AG04450 (cell line): ENCODE measurements around the gene SART1. TPM values are rescaled to one million over a fixed set of nuclear protein-coding genes. Genes with fewer than 3 reads are reported as not detected.

ENCODE experiments used
- CTCF ChIA-PET: fragments of 300-600, 350-600 bp; formaldehyde crosslinking; extraction: SDS; loops from one replicate; lab custom pipeline; 2022; ENCODE audit warnings: antibody characterized with exemption, inconsistent platforms; lab: Charles Lee
- POLR2A ChIA-PET: fragments of 350-600 bp; formaldehyde crosslinking; extraction: SDS; loops from one replicate; lab custom pipeline; 2021; ENCODE audit warnings: antibody characterized with exemption, inconsistent platforms; lab: Yijun Ruan, JAX
- DNase-seq: peaks from one replicate; pipeline ENCODE4 v3.0.0-alpha.2; 2011; ENCODE audit warnings: low read depth, low spot score
- H3K27ac ChIP-seq: one replicate; pipeline ENCODE4 v1.5.1; 2012; ENCODE audit warnings: low read depth, low read length, control low read depth
- H3K27me3 ChIP-seq: one replicate; pipeline ENCODE4 v1.6.0; 2012; ENCODE audit warnings: low read length; ENCODE audit not compliant: control insufficient read depth, insufficient read depth
- H3K4me3 ChIP-seq: 2 replicates; pipeline ENCODE4 v1.5.1; 2011; ENCODE audit warnings: mild to moderate bottlenecking, low read depth, low read length, control low read depth
- H3K9me3 ChIP-seq: 2 replicates; pipeline ENCODE4 v1.5.1; 2012; ENCODE audit warnings: low read length; ENCODE audit not compliant: control insufficient read depth, insufficient read depth
- CTCF ChIP-seq: IDR thresholded peaks from 2 replicates; pipeline ENCODE4 v1.5.1; 2011; ENCODE audit warnings: low read depth, low read length, control low read depth, inconsistent platforms
- polyA plus RNA-seq: library from polyadenylated mRNA; depleted of rRNA; stranded (reverse); fragments of >200 nt; gene quantifications from 2 replicates; pipeline ENCODE4 v1.2.3, GENCODE V29; 2011

The SART1 gene
- polyA plus RNA-seq, 1 experiment, result 14.3 TPM

DNA sequence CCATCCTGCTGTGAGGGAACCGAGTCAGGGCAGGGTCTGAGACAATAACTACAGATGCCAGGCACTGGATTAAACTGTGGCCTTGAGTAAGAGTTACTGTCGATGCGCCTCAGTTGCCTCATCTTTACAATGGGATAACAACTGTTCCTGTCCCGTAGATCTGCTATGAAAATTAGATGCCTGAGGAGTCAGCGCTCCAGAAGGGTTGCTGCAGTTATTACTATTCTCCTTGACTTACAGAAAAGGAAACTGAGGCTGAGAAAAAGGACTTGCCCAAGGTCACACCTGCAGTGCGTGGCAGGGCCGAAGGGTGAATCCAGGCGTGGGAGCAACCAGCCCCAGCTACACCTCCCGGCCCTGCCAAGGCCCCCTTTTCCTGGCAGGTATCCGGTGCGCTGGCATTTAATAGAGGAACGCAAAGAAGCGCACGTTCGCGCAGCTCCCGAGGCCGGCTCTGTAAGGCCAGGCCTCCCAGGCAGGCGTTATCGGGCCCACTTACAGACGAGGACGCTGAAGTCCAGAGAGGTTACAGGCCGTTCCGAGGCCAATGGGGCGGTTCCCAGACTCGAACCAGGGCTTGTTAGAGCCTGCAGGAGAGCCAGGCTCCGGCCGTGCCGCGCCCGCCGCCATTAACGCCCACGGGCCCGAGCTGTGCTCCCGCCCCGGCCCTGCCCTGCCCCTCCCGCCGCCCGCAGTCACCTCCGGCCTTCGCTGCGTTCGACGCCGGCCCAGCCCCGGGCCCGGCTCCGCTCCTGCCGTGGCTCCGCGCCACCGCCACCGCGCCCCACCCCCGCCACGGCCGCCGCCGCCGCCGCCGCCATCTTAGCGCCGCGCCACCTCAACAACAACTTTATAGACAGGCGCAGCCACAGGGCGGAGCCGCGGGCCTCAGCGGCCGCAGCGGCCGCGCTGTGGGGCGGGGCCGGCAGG is 43.1 kb upstream of the SART1 start, which contains the start of gene C11orf68:
C11orf68 (minus strand) TSS at position 852 of the 930 bp plus-strand sequence; CDS start at position 821, 31 bp downstream.
- CTCF ChIA-PET, result interaction anchor here (1.1 kb wide), 1 partner anchor 30 kb away, joined by 7 read pairs; the partner anchor contains the start of gene FIBP

GRCh38 chr11:65919141-65919572 is 42.4 kb upstream of the SART1 start, which contains the start of gene DRAP1:
TSS of gene DRAP1 (plus strand) at chr11:65919426. CDS start at chr11:65919502, 76 bp downstream.
- Histone ChIP-seq H3K9me3 (peaks cover 11% of the 10 kb centered on the region; the same call in 1 of the 2 replicates), H3K4me3 (peak within 1 kb of the TSS; percentile 94), H3K27me3 (no peaks in the 10 kb centered on the region), H3K27ac (peak within 1 kb of the TSS; percentile 93)
- peak; percentile 93 for DNase-seq
- ChIA-PET POLR2A (interaction anchor here (1.5 to 1.6 kb wide), 2 partner anchors 18 to 22 kb away, joined by 4 to 5 read pairs; partner anchors contain the start of gene FOSL1), CTCF (no interaction called here)
- TF ChIP-seq CTCF, result no peak

More for the DNA sequence above, 43.1 kb upstream of the SART1 start, which contains the start of gene C11orf68:
- peak within 1 kb of the TSS; percentile 93 for H3K27ac ChIP-seq
- peak within 1 kb of the TSS; percentile 94 for H3K4me3 ChIP-seq
- POLR2A ChIA-PET, result interaction anchor here (1.0 to 4.9 kb wide), 4 partner anchors 18 to 28 kb away, joined by 4 to 124 read pairs (median 6); partner anchors contain the start of genes CCDC85B, FIBP and FOSL1
- DNase-seq, result no peak
- peaks cover 11% of the 10 kb centered on the region; the same call in 1 of the 2 replicates for H3K9me3 ChIP-seq
- TF ChIP-seq CTCF, result no peak
- H3K27me3 ChIP-seq, result no peaks in the 10 kb centered on the region

DNA sequence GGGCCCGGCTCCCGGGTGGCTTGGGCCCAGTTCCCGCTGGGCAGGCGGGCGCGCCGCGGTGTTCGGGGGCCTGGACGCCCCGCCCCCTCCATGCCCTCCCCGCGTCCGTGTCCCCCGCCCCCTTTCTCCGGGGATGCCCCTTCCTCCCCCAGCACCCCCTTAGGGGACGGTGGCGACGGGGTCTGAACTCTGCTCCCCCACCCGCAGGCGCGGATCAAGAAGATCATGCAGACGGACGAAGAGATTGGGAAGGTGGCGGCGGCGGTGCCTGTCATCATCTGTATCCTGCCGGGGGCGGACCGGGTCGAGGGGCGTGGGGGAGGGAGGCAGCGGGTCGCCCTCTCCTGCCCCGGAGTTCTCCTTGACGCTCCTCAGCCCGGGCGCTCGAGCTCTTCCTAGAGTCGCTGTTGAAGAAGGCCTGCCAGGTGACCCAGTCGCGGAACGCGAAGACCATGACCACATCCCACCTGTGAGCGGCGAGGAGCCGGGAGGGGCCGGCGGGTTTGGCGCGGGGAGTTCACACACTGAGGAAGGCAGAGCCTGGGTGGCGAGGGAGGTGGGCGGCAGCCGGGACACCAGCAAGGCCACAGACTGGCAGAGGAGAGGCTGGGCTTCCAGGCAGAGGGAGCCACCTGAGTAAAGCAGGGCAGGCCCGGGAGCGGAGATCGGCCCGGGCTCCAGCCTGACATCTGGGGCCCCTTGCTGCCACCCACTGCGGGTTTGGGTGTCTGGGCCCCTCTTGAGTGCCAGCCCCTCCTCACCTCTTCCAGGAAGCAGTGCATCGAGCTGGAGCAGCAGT is 41.8 kb upstream of the SART1 start:
- H3K27ac ChIP-seq, result peak overlapping the region; percentile 47
- H3K4me3 ChIP-seq, result peak overlapping the region; percentile 81
- H3K27me3 ChIP-seq, result no peaks in the 10 kb centered on the region
- CTCF ChIA-PET, result interaction anchor here (1.8 kb wide), 1 partner anchor 31 kb away, joined by 8 read pairs; the partner anchor contains the start of gene FIBP
- DNase-seq, result no peak
- peaks cover 11% of the 10 kb centered on the region; the same call in 1 of the 2 replicates for H3K9me3 ChIP-seq
- TF ChIP-seq CTCF, result no peak
- POLR2A ChIA-PET, result interaction anchor here (1.2 to 1.8 kb wide), 2 partner anchors 29 to 31 kb away, joined by 5 read pairs; partner anchors contain the start of gene CCDC85B

GRCh38 chr11:65920372-65920802 is 41.1 kb upstream of the SART1 start:
- CTCF ChIA-PET, result interaction anchor here (1.8 kb wide), 1 partner anchor 32 kb away, joined by 8 read pairs; the partner anchor contains the start of gene FIBP
- TF ChIP-seq CTCF, result no peak
- DNase-seq, result no peak
- H3K4me3 ChIP-seq, result peak overlapping the region; percentile 81
- H3K27ac ChIP-seq, result peak overlapping the region; percentile 47
- POLR2A ChIA-PET, result interaction anchor here (1.2 to 1.8 kb wide), 2 partner anchors 30 to 31 kb away, joined by 5 read pairs; partner anchors contain the start of gene CCDC85B
- H3K27me3 ChIP-seq, result no peaks in the 10 kb centered on the region
- H3K9me3 ChIP-seq, result peaks cover 11% of the 10 kb centered on the region; the same call in 1 of the 2 replicates
